HG02571 (cell line): ENCODE results near the gene ASB1.
"Not testable (repeated sequence)": the region's sequence is repeated elsewhere in the genome, so short reads cannot be mapped to it uniquely, and the experiment has no call there.

Source experiments
- ATAC-seq: cut with Tn5 transposase; IDR thresholded peaks from one replicate; pipeline ENCODE4 v1.9.1; 2021; ENCODE audit warnings: mild to moderate bottlenecking, moderate library complexity; ENCODE audit not compliant: unreplicated experiment

ASB1 gene

DNA sequence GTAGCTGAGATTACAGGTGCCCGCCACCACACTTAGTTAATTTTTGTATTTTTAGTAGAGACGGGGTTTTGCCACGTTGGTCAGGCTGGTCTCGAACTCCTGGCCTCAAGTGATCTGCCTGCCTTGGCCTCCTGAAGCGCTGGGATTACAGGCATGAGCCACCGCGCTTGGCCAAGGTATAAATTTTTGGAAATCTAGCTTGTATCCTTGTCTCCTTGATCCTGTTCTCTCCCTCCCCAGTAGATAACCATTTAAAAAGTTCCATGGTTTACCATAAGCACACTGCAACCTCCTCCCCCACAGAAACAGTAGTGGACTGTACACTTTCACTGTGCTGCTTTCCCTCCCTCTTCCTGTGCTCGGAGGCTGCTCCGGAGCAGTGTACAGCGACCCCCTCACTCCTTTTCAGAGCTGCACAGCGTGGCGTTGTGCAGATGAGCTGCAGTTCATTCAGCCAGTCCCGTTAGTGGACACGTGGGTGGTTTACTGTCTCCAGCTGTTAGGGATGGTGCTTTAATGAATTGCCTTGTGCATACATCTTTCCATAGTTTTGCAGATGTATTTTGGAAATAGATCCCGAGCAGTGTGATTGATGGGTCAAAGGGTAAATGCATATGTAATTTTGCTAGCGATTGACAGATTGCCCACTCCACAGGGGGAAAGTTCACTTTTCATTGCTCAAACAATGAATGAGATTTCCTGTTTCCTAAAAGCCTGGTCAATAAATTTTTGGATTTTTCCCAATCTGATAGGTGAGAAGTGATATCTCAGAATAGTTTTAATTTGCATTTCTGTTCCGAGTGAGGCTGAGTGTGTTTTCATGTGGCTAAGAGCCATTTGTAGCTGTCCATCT, 14.8 kb downstream of the ASB1 start:
- ATAC-seq: no peak

DNA sequence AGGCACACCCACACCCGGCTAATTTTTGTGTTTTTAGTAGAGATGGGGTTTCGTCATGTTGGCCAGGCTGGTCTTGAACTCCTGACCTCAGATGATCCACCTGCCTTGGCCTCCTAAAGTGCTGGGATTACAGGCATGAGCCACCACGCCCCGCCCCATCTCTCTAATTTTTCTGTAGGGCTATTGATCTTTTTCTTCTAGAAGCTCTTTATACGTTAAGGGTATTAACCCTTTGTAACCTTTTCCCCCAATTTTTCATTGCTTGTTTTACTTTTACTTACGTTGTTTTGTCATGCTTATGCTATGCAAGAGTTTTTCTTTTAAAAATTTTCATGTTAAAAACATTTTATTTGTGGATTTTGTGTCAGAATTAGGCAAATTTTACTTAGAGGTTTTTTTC, 15.5 kb downstream of the ASB1 start:
- ATAC-seq: not testable (repeated sequence)

DNA sequence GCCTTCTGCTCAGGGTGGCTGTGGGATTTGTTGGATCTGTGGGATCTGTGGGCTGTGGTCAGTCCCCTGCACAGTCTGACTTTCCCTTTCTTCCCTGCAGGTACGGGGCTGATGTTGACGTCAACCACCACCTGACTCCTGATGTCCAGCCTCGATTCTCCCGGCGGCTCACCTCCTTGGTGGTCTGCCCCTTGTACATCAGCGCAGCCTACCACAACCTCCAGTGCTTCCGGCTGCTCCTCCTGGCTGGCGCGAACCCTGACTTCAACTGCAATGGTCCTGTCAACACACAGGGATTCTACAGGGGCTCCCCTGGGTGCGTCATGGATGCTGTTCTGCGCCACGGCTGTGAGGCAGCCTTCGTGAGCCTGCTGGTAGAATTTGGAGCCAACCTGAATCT, 17.5 kb downstream of the ASB1 start:
- ATAC-seq: no peak

DNA sequence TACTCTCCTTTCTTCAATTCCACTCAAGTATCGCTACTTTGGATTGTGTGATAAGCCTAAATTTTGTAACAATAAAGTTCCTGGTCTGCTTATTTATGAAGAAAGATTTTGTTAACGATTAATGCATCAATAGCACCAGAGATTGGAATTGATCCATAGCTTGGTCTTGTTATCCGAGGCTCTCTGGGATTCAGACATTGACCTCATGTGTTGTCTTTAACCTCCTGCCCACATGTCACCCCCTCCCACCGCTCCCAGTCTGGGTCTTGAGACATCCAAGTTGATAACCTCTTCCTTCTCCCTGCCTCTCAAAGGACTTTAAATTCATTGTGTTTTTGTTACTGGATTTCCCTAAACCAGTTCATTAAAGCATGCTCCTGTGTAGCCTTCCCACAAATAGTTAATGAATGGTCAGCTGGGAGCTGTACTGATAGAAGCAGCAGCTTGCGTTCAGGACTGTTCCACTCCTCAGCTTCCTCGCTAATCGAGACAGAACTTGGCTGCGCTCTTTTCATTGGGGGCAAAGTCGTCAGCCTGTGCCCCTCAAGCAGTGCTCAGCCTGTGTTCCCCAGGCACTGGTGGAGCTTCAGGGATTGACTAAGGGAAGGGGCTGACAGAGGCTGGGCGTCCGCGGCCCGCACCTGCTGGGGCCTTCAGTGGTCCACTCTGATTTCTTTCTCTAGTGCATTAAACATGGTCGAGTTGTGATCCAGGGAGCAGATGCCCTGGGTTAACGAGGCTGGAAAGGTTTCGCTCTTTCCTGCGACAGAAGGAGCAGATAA, 18.9 kb downstream of the ASB1 start:
- ATAC-seq: no peak

DNA sequence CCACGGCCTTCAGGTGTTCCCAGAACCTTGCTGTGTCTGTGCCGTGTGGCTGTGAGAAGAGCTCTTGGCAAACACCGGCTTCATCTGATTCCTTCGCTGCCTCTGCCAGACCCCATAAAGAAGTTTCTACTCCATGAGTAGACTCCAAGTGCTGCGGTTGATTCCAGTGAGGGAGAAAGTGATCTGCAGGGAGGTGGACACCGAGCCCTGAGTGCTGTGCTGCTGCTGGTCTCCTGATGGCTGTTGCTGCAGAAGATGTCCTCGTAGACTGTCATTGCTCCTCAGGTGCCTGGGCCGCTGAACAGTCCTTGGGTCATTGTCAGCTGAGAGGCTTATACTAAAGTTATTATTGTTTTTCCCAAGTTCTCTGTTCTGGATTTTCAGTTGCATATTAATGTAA, 19.6 kb downstream of the ASB1 start:
- no peak for ATAC-seq

DNA sequence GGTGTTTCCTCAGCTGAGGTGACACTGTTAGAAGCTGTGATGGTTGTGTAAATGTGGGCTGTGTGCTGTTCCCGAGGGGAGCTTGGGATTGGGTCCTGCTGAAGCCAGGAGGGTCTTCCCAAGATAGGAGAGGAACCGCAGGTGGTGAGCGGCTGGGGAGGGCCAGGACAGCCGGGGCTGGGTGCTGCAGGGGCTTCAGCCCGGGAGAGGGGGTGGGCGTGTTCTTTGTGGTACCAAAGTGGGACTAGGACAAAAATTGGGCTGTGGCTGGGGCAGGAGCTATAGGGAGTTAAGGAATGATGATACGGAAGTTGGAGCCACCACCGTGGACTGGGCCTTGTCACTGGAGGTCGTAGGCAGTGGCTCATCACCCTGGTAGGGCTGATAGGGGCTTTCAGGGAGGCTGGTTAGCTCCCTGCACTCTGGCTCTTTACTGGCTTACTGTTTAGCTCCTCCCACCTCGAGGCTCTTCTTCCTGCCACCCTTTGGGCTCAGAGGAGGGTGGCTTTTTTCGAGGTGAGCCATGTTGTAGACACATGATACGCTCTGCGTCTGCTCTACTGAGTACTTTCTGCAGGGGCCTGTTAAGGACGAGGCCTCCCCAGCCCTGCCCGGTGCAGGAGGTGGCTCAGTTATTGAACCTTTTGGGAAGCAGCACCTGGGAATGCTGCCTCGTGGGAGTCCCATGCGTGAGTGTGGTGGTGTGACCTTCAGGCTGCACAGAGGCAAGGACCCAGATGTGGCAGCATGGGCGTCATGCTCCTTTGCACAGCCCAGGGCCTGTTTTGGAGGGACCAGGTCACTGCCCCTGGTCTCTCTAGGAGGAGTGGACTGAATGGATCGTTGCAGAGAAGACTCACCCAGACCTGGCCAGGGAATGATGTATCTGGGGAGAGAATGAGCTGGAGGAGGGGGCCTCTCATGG, 21.6 kb downstream of the ASB1 start:
- ATAC-seq: no peak

DNA sequence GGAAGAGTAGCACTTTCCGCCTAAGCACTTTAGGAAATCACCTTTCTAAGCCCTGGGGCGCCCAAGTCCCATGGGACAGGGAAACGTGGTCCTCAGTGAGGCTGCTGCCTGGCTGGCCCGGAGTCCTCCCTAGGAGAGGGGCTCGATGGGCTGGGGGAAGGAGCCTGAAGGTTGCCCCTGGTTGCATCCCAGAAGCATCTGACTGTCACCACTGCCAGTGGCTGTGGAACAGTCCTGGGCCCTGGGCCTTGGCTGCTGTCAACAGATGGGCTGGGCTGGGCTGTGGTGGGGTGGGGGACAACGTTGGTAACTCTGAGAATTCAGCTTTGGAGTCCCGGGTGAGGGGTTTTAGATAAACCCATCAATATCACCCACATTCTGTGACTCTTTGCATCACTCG, 22.5 kb downstream of the ASB1 start:
- ATAC-seq: no peak

DNA sequence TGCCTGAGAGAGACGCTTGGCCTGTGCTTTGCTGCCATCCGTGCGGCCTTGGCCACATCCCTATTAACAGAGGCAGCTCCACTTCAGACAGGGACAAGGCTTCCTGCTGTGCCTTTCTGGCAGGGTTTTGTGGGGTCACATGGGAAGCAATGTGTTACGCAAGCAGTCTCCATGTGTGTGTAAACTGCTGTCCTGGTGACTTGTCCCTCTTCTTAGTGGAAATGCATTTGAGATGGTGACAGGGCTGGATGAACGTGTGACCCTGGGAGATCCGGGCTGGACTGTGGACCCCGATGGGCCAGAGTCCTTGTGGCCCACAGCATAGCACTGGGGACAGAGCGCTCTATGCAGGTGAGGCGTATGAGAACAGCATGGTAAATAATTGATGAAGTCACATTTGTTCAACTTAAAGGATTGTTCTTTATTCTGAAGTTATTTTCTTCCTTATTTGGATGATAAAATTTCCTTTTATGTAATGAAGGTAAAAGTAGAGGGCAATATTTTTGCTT, 23.2 kb downstream of the ASB1 start:
- ATAC-seq: no peak

DNA sequence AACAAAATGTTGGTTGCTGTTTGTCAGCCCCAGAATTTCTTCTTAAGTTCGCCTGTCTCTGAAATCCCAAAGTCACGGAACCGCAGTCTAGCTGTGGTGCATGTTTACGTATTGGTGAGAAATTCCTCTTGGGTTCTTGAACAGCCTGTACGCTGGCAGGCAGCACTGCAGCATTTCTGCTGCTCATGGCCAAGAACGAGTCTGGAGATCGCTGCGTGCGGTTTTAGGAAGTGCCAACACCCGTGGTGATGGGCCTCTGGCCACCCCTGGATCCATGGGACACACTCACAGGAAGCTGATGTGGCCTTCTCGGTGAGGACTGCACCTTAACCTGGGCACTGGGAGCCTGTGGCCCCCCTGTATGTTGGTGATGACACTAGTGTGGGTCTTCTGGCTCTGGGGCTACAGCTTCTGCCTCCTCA, 23.7 kb downstream of the ASB1 start:
- ATAC-seq: no peak

DNA sequence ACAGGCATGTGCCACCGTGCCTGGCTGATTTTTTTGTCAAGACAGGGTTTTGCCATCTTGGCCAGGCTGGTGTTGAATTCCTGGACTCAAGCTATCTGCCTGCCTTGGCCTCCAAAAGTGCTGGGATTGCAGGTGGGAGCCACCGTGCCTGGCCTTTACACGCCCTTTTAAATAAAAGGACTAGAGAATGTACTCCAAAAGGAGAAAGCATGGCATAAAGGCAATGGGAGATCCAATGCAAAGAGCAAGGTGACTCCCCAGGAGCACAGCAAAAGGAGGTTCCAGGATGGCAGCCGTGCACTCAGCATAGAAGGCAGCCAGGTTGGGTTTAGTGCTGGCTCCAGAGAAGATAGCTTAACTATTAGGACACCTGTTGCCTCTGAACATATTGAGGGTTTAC, 27.1 kb downstream of the ASB1 start:
- no peak for ATAC-seq

DNA sequence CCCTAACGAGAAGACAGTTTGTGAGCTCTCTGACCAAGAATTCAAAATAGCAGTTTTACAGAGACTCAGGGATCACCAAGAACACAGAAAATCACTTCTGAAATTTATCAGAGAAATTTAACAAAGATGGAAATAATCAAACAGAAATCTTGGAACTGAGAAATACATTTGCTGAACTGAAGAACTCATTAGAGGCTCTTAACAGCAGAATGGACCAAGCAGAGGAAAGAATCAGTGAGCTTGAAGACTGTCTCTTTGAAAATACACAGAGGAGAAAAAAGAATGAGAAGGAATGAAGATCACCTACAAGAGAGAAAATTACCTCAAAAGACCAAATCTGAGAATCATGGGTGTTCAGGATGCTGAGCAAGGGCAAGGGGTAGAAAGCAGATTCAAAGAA, 29.7 kb downstream of the ASB1 start:
- no peak for ATAC-seq

DNA sequence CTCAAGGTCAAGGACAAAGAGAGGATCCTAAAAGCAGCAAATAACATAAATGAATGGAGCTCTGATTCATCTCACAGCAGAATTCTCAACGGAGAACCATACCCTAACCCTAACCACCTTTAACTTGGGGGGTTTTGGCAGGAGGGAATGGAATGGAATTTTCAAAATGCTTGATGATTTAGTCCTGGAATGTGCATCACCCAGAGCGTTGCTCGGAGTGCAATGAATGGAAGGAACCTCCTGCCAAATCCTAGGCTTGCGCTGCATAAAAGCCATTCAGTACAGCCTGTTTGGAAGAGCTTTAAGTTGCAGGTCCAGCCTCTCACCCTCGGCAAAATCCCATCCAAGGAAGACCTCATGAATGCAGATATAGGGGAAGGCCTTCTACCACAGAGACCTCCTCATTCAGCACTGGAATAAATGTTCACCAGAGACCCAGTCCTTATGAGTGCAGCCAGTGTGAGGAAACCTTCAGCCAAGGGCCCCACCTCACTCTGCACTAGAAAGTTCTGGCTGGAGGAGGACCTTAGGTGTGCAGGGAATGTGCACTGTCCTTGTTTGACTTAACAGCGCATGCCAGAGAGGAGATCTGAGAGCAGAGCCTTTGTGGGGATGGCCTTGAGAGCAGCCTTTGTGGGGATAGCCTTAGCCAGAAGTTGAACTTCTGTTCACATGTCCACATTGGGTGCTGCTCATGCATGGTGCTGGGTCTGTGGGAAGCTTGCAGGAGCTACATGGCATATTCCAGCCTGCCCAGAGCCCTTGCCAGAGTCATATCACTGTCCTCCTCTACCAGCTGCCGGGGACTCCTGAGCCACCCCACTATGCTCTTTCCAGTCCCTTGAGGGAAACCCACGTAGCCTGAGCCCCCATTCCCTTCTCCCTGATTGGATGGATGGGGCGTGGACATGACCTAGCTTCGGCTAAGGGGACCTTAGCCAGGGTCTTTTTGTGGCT, 30.5 kb downstream of the ASB1 start:
- ATAC-seq: no peak

DNA sequence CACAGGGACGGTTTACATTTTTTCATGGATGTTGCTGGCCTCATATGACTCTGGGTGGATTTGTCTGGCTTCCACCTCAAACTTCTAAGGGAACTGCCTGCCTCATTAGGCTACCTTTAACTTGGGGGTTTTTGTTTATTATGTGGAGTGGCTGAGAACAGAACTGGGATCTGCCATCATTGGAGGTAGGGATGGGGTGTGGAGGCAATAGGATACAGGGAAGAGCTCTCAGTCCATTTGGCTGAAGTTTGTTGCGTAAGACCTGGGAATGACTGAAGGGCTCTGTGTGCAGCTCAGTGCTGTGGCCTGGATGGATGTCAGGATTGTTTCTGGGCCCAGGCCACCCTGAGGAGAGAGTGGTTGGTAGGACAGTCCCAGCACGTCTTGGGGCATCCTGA, 31.2 kb downstream of the ASB1 start:
- ATAC-seq: no peak

DNA sequence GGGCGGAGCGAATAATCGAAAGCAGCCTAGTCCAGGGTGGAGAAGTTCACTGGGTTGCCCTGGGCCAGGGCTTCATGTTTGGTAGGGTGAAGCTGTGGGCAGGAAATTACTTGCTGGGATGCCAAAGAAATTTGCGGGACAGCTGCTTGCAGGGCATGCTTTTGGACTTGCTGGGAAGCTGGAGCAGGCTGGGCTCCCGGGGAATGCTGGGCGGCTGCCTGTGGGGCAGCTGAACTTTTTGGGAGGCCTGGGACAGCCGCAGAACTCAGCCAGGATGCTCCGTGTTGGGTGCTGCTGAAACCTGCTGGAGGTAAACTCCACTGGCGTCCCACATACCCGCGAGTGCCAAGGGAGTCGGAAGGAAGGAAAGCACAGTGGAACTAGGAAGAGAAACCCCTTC, 31.9 kb downstream of the ASB1 start:
- no peak for ATAC-seq

DNA sequence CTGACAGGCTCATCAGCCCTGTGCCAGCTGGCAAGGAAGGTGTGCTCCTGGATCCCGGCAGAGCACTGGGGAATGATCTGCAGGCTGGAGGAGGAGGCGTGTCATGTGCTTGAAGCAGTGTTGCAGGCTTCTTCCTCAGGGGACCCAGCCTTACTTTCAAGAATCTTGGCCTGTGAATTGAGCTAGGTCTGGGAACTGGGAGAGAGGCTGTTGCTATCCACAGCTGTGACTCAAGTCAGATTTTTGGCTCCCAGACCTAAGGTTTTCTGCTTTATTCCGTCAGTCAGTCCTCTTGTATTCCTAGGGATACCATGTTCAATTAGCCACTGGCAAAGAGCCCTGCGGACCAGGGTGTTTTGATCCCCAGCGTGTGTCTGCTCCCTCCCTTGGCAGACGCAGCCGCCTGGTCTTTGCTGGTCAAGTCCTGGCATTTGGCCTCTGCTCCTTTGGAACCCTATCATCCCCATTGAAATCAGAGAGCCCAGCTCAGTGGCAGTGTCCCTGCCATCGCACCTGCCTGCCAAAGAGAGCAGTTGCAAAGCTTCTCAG, 32.4 kb downstream of the ASB1 start:
- no peak for ATAC-seq

DNA sequence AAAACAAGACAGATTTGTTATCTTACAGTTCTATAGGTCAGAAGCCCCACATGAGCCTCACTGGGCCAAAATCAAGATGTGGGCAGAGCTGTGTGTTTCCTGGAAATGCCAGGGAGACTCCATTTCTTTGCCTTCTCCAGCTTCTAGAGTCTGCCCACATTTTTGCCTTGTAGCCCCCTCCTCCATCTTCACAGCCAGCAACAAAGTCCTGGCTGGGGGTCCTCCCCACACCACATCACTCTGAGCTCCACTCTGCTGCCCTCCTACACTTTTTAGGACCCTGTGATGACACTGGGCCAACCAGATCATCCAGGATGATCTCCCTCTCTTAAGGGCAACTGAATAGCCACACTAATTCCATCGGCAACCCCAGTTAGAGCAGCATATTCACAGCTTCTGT, 34.3 kb downstream of the ASB1 start:
- no peak for ATAC-seq

DNA sequence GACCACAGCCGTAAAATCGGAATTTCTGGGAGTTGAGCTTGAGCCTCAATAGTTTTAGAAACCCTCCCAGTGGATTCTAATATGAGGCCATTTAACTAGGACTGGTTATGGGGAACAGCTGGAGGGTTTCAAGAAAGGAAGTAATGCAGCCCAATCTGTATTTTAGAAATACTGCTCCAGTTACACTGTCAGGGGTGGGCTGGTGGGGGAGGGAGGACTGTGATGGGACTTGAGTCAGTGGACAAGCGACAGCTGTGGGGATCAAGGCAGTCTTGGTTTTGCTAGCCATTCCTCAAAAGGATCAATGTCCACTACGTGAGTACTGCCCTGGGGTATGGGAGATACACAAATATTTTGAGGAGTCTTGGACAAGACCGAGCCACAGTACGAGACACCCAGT, 34.8 kb downstream of the ASB1 start:
- no peak for ATAC-seq

DNA sequence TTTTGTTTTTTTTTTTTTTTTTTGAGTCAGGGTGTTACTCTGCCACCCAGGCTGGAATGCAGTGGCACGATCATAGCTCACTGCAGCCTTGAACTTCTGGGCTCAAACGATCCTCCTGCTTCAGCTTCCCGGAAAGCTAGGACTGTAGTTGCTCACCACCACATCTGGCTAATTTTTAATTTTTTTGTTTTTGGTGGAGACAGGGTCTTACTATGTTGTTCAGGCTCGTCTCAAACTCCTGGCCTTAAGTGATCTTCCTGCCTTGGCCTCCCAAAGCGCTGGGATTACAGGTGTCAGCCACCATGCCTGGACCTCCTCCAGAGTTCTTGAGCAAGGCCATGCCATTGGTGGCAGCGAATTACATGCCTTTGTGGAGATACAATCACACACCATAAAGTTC, 35.2 kb downstream of the ASB1 start:
- no peak for ATAC-seq

DNA sequence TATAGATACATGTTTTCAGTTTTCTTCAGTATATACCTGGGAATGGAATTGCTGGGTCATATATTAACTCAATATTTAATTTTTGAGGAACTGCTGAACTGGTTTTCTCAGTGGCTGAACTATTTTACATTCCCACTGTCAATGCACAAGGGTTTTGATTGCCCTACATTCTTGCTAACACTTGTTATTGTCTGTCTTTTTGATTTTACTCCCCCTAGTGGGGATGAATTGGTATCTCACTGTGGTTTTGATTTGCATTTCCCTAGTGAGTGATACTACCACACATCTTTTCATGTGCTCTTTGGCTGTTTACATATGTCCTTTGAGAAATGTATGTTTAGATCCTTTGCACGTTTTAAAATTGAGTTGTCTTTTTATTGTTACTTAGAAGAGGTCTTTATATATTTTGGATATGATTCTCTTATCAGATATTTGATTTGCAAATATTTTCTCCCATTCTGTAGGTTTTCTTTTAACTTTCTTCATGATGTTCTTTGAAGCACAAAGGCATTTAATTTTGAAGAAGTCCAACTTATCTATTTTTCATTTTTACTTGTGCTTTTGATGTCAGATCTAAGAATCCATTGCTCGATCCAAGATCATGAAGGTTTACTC, 36.2 kb downstream of the ASB1 start:
- no peak for ATAC-seq
